Thyroid gland (tissue), 4 donors: ENCODE measurements around the gene PRKCE. TPM values are rescaled to one million over a fixed set of nuclear protein-coding genes. Genes with fewer than 3 reads are reported as not detected.

ENCODE experiments used
- DNase-seq, 2 donors: peaks; one replicate each; pipeline ENCODE4 v3.0.0-alpha.2; 2019
- H3K27ac ChIP-seq, 3 donors: fragments of 200-600 bp; sonication (generic); 1 replicate in 2 of 3; 2 replicates in 1 of 3; pipeline ENCODE4 v1.5.1; 2016 to 2019; ENCODE audit warnings: mild to moderate bottlenecking in 1 of 3, moderate library complexity in 1 of 3
- H3K27me3 ChIP-seq: fragments of 200-600 bp; sonication (generic); one replicate; pipeline ENCODE4 v1.5.1; 2019
- H3K36me3 ChIP-seq, 2 donors: fragments of 200-600 bp; sonication (generic); one replicate each; pipeline ENCODE4 v1.5.1; 2016 to 2019
- H3K4me1 ChIP-seq, 2 donors: fragments of 200-600 bp; sonication (generic); one replicate each; pipeline ENCODE4 v1.5.1; 2017 to 2019
- H3K4me3 ChIP-seq, 3 donors: fragments of 200-600 bp; sonication (generic); replicated peaks in 1 of 3; 1 replicate in 2 of 3; 2 replicates in 1 of 3; pipeline ENCODE4 v1.5.1; 2016; ENCODE audit warnings: mild to moderate bottlenecking in 1 of 3
- H3K9me3 ChIP-seq: fragments of 200-600 bp; sonication (generic); one replicate; pipeline ENCODE4 v1.5.1; 2017
- POLR2A ChIP-seq, 2 donors: fragments of 450-650 bp; IDR thresholded peaks; one replicate each; pipeline ENCODE4 v1.6.1; 2017; ENCODE audit warnings: antibody characterized with exemption in 2 of 2, mild to moderate bottlenecking in 2 of 2, moderate library complexity in 1 of 2
- WGBS, 2 donors: methylation state at CpG; one replicate each; pipeline ENCODE4 v1.1.5; 2017; 5-methylcytosine and 5-hydroxymethylcytosine counted together
- intact Hi-C: fragments of 100-400 bp; cut with DNase I; formaldehyde crosslinking; loops from one replicate; pipeline ENCODE4 v1.15.1; 2023
- total RNA-seq, 4 donors: library from RNA; depleted of rRNA; stranded (reverse); fragments of >200 nt; gene quantifications; one replicate each; pipeline ENCODE4 v1.2.3, GENCODE V29; 2016
- TF ChIP-seq, protein P1 (sequence below), 6 experiments: fragments of 200-600 bp in 3 of 6; fragments of 450-650 bp in 3 of 6; sonication (generic) in 3 of 6; IDR thresholded peaks; one replicate each; pipeline ENCODE4 v1.5.1; 2016 to 2019; ENCODE audit warnings: antibody characterized with exemption in 6 of 6, mild to moderate bottlenecking in 2 of 6, inconsistent platforms in 1 of 6, moderate library complexity in 1 of 6

The PRKCE gene
- total RNA-seq, 4 donors from 2014 or later = 8.4 to 35.3 (median 15.2) TPM

DNA sequence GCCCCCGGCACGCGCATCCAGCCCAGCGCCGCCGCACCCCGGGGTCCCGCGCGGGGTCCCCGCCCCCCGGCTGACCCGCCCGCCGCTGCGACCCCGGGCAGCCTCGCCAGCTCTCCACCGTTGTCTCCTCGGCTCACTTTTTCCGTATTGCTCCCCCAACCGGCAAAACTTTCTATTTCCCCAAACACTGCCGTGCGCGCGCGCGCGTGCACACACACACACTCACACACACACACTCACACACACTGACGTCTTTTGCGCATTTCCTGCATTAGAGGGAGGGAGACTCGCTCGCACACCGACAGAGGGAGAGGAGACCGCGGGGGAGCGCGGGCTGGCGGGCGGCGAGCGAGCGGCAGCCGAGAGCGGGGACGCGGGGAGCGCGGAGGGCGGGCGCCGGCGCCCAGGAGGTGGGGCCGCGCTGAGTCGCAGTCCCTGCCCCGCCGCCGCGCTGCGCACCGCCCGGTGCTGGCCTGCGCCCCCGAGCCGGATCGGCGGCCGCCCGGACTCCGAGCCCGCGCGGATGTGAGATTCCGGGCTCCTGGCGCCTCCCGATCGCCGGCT, 542 bp upstream of the PRKCE start:
- TF ChIP-seq POLR2A (IDR thresholded peaks at IDR 0.05) = peak; percentile 56 to 98
- TF ChIP-seq, protein P1, sequence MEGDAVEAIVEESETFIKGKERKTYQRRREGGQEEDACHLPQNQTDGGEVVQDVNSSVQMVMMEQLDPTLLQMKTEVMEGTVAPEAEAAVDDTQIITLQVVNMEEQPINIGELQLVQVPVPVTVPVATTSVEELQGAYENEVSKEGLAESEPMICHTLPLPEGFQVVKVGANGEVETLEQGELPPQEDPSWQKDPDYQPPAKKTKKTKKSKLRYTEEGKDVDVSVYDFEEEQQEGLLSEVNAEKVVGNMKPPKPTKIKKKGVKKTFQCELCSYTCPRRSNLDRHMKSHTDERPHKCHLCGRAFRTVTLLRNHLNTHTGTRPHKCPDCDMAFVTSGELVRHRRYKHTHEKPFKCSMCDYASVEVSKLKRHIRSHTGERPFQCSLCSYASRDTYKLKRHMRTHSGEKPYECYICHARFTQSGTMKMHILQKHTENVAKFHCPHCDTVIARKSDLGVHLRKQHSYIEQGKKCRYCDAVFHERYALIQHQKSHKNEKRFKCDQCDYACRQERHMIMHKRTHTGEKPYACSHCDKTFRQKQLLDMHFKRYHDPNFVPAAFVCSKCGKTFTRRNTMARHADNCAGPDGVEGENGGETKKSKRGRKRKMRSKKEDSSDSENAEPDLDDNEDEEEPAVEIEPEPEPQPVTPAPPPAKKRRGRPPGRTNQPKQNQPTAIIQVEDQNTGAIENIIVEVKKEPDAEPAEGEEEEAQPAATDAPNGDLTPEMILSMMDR (IDR thresholded peaks at IDR 0.05) = peak in 3 of 6 experiments; percentile 39 to 59 (median 45)

GRCh38 chr2:45652090-45653031, 886 bp downstream of the PRKCE start:
- WGBS, 2 donors = 2 to 3% methylated on average over 23 to 31 of the region's 53 CpGs
- H3K4me3 ChIP-seq = peak overlapping the region; percentile 40 to 88 (median 64)
- H3K36me3 ChIP-seq = no peaks in the 10 kb centered on the region
- peaks cover 20 to 22% of the 10 kb centered on the region in 2 donors for H3K4me1 ChIP-seq
- no peak for TF ChIP-seq POLR2A (IDR thresholded peaks at IDR 0.05)
- TF ChIP-seq, protein P1 (IDR thresholded peaks at IDR 0.05) = no peak
- H3K27ac ChIP-seq = peak overlapping the region in 2 of 3 donors; percentile 94 to 99
- no peaks in the 10 kb centered on the region for H3K27me3 ChIP-seq
- H3K9me3 ChIP-seq = no peaks in the 10 kb centered on the region
- intact Hi-C loops = no loop called here
- DNase-seq = peak; percentile 48 to 61

More for the DNA sequence above, 542 bp upstream of the PRKCE start:
- H3K27me3 ChIP-seq = no peaks in the 10 kb centered on the region
- DNase-seq = peak; percentile 94 to 95
- no peaks in the 10 kb centered on the region for H3K9me3 ChIP-seq
- WGBS, 2 donors = 0 to 1% methylated on average over 17 to 28 of the region's 79 CpGs
- peaks cover 20 to 22% of the 10 kb centered on the region in 2 donors for H3K4me1 ChIP-seq
- intact Hi-C loops = no loop called here
- H3K4me3 ChIP-seq = peak overlapping the region; percentile 40 to 88 (median 64)
- H3K36me3 ChIP-seq = no peaks in the 10 kb centered on the region
- H3K27ac ChIP-seq = peak overlapping the region; percentile 93 to 99 (median 94)

DNA sequence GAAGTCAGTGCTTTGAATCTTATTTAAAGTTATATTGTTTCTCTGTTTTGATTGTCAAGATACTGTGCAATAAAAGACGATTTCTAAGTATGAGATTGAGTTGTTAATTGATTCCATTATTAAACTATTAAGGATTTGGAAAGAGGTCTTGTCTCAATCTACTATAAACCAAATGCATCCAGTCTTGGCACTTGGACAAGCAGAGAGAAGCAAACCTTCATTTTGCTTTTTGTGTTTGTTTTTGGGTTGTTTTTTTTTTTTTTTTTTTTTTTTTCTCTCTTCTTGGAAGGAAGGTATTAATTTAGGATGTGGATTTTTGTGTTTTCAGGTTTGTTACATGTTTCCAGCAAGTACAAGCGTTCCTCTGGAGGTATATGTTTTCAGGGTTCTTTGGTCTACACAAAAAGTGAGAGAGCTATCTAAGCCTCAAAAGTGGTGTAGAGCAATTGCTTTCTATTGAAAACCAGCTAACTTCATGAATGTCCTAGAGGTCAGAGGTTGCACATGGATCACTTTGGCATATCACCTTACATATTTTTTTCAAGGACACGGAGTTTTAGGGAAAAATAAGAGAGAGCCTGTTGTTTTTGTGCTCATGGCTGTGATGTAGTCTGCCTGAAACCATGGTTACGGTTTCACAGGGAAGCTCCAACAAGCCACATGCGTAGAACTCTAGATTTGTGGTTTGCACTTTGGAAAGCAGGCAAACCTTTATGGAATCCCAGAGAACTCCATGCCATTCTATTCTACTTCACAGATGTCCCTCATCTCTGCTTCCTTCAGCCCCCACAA, 1.8 kb downstream of the PRKCE start:
- intact Hi-C loops = no loop called here
- no peak for TF ChIP-seq POLR2A (IDR thresholded peaks at IDR 0.05)
- TF ChIP-seq, protein P1 (IDR thresholded peaks at IDR 0.05) = no peak

GRCh38 chr2:45654250-45654649, 2.8 kb downstream of the PRKCE start:
- H3K27me3 ChIP-seq = no peaks in the 10 kb centered on the region
- no peak overlapping the region for H3K4me3 ChIP-seq
- H3K9me3 ChIP-seq = no peaks in the 10 kb centered on the region
- H3K27ac ChIP-seq = no peak overlapping the region
- WGBS, 2 donors = 93 to 94% methylated on average over 3 of the region's 3 CpGs
- H3K36me3 ChIP-seq = no peaks in the 10 kb centered on the region
- intact Hi-C loops = no loop called here
- no peak for TF ChIP-seq POLR2A (IDR thresholded peaks at IDR 0.05)
- TF ChIP-seq, protein P1 (IDR thresholded peaks at IDR 0.05) = no peak
- peaks cover 16 to 19% of the 10 kb centered on the region in 2 donors for H3K4me1 ChIP-seq
- DNase-seq = peak in 1 of 2 donors; percentile 18

More for the DNA sequence above, 1.8 kb downstream of the PRKCE start:
- 78 to 81% methylated on average over 5 of the region's 5 CpGs for WGBS, 2 donors
- no peaks in the 10 kb centered on the region for H3K9me3 ChIP-seq
- no peaks in the 10 kb centered on the region for H3K36me3 ChIP-seq
- no peak overlapping the region for H3K27ac ChIP-seq
- DNase-seq = no peak
- no peaks in the 10 kb centered on the region for H3K27me3 ChIP-seq
- H3K4me3 ChIP-seq = peak overlapping the region in 1 of 3 donors; percentile 64
- H3K4me1 ChIP-seq = peaks cover 20 to 22% of the 10 kb centered on the region in 2 donors
